Activated CD4-positive, alpha-beta T cell treated with anti-CD3 and anti-CD28 coated beads, Interleukin-2, Interleukin-6, amounts not matched to agents 100 ng/mL and 50 ng/mL, durations not matched to agents 16 hours and 8 hours (primary cell): ENCODE results near the gene VPS13C.

Source experiments
- DNase-seq: peaks from one replicate; pipeline ENCODE4 v3.0.0-alpha.2; 2020

The VPS13C gene

GRCh38 chr15:61807281-61807929, 252.8 kb downstream of the VPS13C start:
- DNase-seq, result no peak
